ENCODE measurements around the gene GPR107.

- TF ChIP-seq, protein P1, sequence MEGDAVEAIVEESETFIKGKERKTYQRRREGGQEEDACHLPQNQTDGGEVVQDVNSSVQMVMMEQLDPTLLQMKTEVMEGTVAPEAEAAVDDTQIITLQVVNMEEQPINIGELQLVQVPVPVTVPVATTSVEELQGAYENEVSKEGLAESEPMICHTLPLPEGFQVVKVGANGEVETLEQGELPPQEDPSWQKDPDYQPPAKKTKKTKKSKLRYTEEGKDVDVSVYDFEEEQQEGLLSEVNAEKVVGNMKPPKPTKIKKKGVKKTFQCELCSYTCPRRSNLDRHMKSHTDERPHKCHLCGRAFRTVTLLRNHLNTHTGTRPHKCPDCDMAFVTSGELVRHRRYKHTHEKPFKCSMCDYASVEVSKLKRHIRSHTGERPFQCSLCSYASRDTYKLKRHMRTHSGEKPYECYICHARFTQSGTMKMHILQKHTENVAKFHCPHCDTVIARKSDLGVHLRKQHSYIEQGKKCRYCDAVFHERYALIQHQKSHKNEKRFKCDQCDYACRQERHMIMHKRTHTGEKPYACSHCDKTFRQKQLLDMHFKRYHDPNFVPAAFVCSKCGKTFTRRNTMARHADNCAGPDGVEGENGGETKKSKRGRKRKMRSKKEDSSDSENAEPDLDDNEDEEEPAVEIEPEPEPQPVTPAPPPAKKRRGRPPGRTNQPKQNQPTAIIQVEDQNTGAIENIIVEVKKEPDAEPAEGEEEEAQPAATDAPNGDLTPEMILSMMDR (IDR thresholded peaks at IDR 0.05): no peak
- no peak for TF ChIP-seq EZH2 (IDR thresholded peaks at IDR 0.05; ENCODE audit: borderline replicate concordance, insufficient read depth, low read depth, low read length, poor library complexity, severe bottlenecking)
Measured at GRCh38 chr9:130036099-130036498, 17.6 kb upstream of the GPR107 start.
